GM18507 (cell line): Measurements from ENCODE around the gene LDAH.
"Not testable (repeated sequence)": the region's sequence is repeated elsewhere in the genome, so short reads cannot be mapped to it uniquely, and the experiment has no call there.

ENCODE experiments used
- DNase-seq: peaks from one replicate; pipeline ENCODE4 v3.0.0; 2011; ENCODE audit warnings: low read depth; ENCODE audit not compliant: insufficient read length; ENCODE audit errors: extremely low spot score
- FAIRE-seq: peaks from 2 replicates; lab custom pipeline; 2011; peaks lifted over from hg19 to GRCh38; lab: Jason Lieb, UNC

Gene LDAH

GRCh38 chr2:20796374-20796791 is 26.5 kb downstream of the LDAH start:
- peak; percentile 44 for FAIRE-seq
- DNase-seq: no peak

- not testable (repeated sequence) for FAIRE-seq, DNase-seq
Observed at GRCh38 chr2:20793944-20794343, 29.0 kb downstream of the LDAH start.

GRCh38 chr2:20781656-20782265 is 41.1 kb downstream of the LDAH start:
- peak; percentile 8 for DNase-seq
- peak; percentile 69 for FAIRE-seq

GRCh38 chr2:20771299-20771698 is 51.6 kb downstream of the LDAH start:
- DNase-seq (no peak), FAIRE-seq (peak; percentile 33)

GRCh38 chr2:20766798-20767644 is 55.9 kb downstream of the LDAH start:
- FAIRE-seq (no peak), DNase-seq (no peak)

- FAIRE-seq (no peak), DNase-seq (no peak)
Observed at GRCh38 chr2:20766213-20766612, 56.7 kb downstream of the LDAH start.

GRCh38 chr2:20762945-20763683 is 59.8 kb downstream of the LDAH start:
- FAIRE-seq: peak; percentile 26
- DNase-seq: no peak

- DNase-seq (no peak), FAIRE-seq (peak; percentile 5)
Observed at GRCh38 chr2:20759487-20759886, 63.4 kb downstream of the LDAH start.

- FAIRE-seq: peak; percentile 79
- DNase-seq: no peak
Observed at GRCh38 chr2:20758997-20759396, 63.9 kb downstream of the LDAH start.

GRCh38 chr2:20757405-20758090 is 65.4 kb downstream of the LDAH start:
- DNase-seq (no peak), FAIRE-seq (no peak)

GRCh38 chr2:20755132-20755800 is 67.6 kb downstream of the LDAH start:
- FAIRE-seq: no peak
- DNase-seq: no peak

- DNase-seq (no peak), FAIRE-seq (no peak)
Observed at GRCh38 chr2:20752293-20752692, 70.6 kb downstream of the LDAH start.

- DNase-seq: no peak
- FAIRE-seq: no peak
Observed at GRCh38 chr2:20747317-20747716, 75.6 kb downstream of the LDAH start.

- FAIRE-seq (no peak), DNase-seq (no peak)
Observed at GRCh38 chr2:20745924-20746555, 76.9 kb downstream of the LDAH start.

- no peak for DNase-seq
- FAIRE-seq: peak; percentile 66
Observed at GRCh38 chr2:20744366-20745335, 78.2 kb downstream of the LDAH start.

GRCh38 chr2:20738772-20739171 is 84.1 kb downstream of the LDAH start:
- DNase-seq: no peak
- FAIRE-seq: no peak

- FAIRE-seq: peak; percentile 88
- DNase-seq: peak; percentile 23
Observed at GRCh38 chr2:20737505-20737904, 85.4 kb downstream of the LDAH start.
